ENCODE measurements around the gene MNDA.
"Not testable (repeated sequence)": the region's sequence is repeated elsewhere in the genome, so short reads cannot be mapped to it uniquely, and the experiment has no call there.

The MNDA gene

GRCh38 chr1:158836038-158836437 is 4.9 kb downstream of the MNDA start:
- in situ Hi-C loops (cut with MboI; ENCODE audit: low sequenced_read_pairs), result no loop called here

GRCh38 chr1:158838660-158839059 is 7.5 kb downstream of the MNDA start:
- in situ Hi-C loops (cut with MboI; ENCODE audit: low sequenced_read_pairs), result no loop called here

GRCh38 chr1:158839566-158839965 is 8.4 kb downstream of the MNDA start:
- in situ Hi-C loops (cut with MboI; ENCODE audit: low sequenced_read_pairs), result no loop called here

GRCh38 chr1:158840236-158840635 is 9.1 kb downstream of the MNDA start:
- in situ Hi-C loops (cut with MboI; ENCODE audit: low sequenced_read_pairs), result no loop called here

GRCh38 chr1:158864595-158864994 is 33.4 kb downstream of the MNDA start:
- in situ Hi-C loops (cut with MboI; ENCODE audit: low sequenced_read_pairs), result no loop called here

GRCh38 chr1:158870438-158870837 is 39.3 kb downstream of the MNDA start:
- in situ Hi-C loops (cut with MboI; ENCODE audit: low sequenced_read_pairs), result not testable (repeated sequence)

- in situ Hi-C loops (cut with MboI; ENCODE audit: low sequenced_read_pairs), result no loop called here
Observed at GRCh38 chr1:158873141-158873540, 42.0 kb downstream of the MNDA start.

- in situ Hi-C loops (cut with MboI; ENCODE audit: low sequenced_read_pairs), result no loop called here
Observed at GRCh38 chr1:158893654-158894053, 62.5 kb downstream of the MNDA start.

GRCh38 chr1:158898722-158899121 is 67.6 kb downstream of the MNDA start:
- in situ Hi-C loops (cut with MboI; ENCODE audit: low sequenced_read_pairs), result no loop called here

All from HL-60/S4 treated with retinoic acid at 250 ng/mL for 4 days and 3 days (cell line).